Upper lobe of left lung (tissue), 6 donors: ENCODE data around the gene FAM204A. TPM values are rescaled to one million over a fixed set of nuclear protein-coding genes. Genes with fewer than 3 reads are reported as not detected.

Experiments
- ATAC-seq, 2 donors: fragments of 200-7000 bp; cut with Tn5 transposase; one replicate each; pipeline ENCODE4 v1.9.1; 2022; ENCODE audit warnings: mild to moderate bottlenecking in 2 of 2, moderate library complexity in 2 of 2; ENCODE audit not compliant: low FRiP score in 2 of 2
- DNase-seq, 2 donors: peaks; one replicate each; pipeline ENCODE4 v3.0.0-alpha.2; 2019 to 2020
- H3K27ac ChIP-seq, 4 donors: fragments of 200-600 bp; sonication (generic); one replicate each; pipeline ENCODE4 v1.5.1; 2016 to 2019
- H3K27me3 ChIP-seq, 4 donors: fragments of 200-600 bp; sonication (generic); one replicate each; pipeline ENCODE4 v1.5.1; 2017 to 2019
- H3K36me3 ChIP-seq, 4 donors: fragments of 200-600 bp; sonication (generic); one replicate each; pipeline ENCODE4 v1.5.1; 2016 to 2019
- H3K4me1 ChIP-seq, 4 donors: fragments of 200-600 bp; sonication (generic); one replicate each; pipeline ENCODE4 v1.5.1; 2018 to 2019
- H3K4me3 ChIP-seq, 4 donors: fragments of 200-600 bp; sonication (generic); one replicate each; pipeline ENCODE4 v1.5.1; 2017 to 2019; ENCODE audit warnings: mild to moderate bottlenecking in 2 of 4, moderate library complexity in 1 of 4
- H3K9me3 ChIP-seq, 4 donors: fragments of 200-600 bp; sonication (generic); one replicate each; pipeline ENCODE4 v1.5.1; 2018 to 2019
- CTCF ChIP-seq, 6 experiments: fragments of 450-650 bp in 4 of 6; fragments of 200-600 bp in 2 of 6; sonication (generic) in 2 of 6; IDR thresholded peaks; one replicate each; pipeline ENCODE4 v1.5.1; 2016 to 2019; ENCODE audit warnings: antibody characterized with exemption in 6 of 6
- EP300 ChIP-seq, 4 donors: sonication (generic); formaldehyde crosslinking; IDR thresholded peaks; one replicate each; pipeline ENCODE4 v1.5.1; 2017; ENCODE audit warnings: antibody characterized with exemption in 4 of 4, control low read depth in 2 of 4
- POLR2A ChIP-seq, 4 donors: fragments of 450-650 bp; IDR thresholded peaks; one replicate each; pipeline ENCODE4 v1.5.1; 2016 to 2017; ENCODE audit warnings: antibody characterized with exemption in 4 of 4, mild to moderate bottlenecking in 2 of 4
- POLR2AphosphoS5 ChIP-seq, 2 donors: sonication (generic); formaldehyde crosslinking; IDR thresholded peaks; one replicate each; pipeline ENCODE4 v1.5.1; 2017; ENCODE audit warnings: antibody characterized with exemption in 2 of 2
- WGBS, 2 donors: methylation state at CpG; one replicate each; pipeline ENCODE4 v1.1.5; 2017 to 2018; 5-methylcytosine and 5-hydroxymethylcytosine counted together
- total RNA-seq, 6 donors: library from RNA; depleted of rRNA in 4 of 6; stranded (reverse); fragments of >200 nt in 4 of 6; gene quantifications; one replicate each; pipeline versions ENCODE4 v1.1.0 to v1.2.1, GENCODE V29; 2016 to 2021
- donor health status: DM: no; HTN: no; CAD: no; lungs with moderate emphysema.
- donor health status: DM: no; HTN: yes; CAD: no; lungs with severe emphysema.

The FAM204A gene
- total RNA-seq, 6 donors from 2014 or later, result 22.0 to 63.6 (median 44.0) TPM

DNA sequence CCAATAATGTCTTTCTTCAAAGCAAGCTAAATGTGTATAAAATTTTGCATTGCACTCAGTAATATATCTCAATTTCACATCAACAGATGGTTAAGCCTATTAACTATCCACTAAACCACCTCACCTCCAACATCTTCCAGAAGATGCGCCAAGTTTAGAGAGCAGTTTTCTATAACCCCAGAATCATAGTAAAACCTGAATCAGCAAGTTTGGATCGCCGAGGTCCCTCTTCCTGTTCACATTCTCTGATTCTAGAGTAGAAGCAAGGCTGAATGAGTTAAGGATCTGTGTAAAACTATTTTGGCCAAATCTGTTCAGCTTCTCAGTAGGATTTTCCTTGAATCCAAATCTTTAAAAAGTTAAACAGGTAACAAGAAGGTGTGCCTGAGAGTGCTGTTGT is 1.4 kb upstream of the FAM204A start:
- DNase-seq (no peak), ATAC-seq (no peak)
- Histone ChIP-seq H3K9me3 (no peaks in the 10 kb centered on the region), H3K4me3 (no peak overlapping the region), H3K36me3 (no peaks in the 10 kb centered on the region), H3K4me1 (peaks cover 16 to 26% (median 22%) of the 10 kb centered on the region in 4 donors), H3K27ac (no peak overlapping the region), H3K27me3 (no peaks in the 10 kb centered on the region)
- no peak for TF ChIP-seq EP300 (IDR thresholded peaks at IDR 0.05)
- WGBS, 2 donors, result 85 to 88% methylated on average over 3 of the region's 3 CpGs

DNA sequence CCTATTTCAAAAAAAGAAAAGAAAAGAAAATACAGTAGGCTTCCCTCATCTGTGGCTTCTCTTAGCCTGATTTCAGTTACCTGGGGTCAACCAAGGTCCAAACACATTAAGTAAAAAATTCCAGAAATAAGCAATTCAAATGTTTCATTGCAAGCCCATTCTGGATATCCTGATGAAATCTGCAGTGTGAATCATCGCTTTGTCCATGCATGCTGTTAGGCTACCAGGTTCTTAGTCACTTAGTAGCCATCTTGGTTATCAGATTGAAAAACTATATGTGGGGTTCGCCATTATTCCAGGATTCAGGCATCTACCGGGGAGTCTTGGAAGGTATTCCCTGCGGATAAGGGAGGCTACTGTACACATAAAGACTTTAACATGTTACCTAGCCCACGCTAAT is 991 bp upstream of the FAM204A start:
- DNase-seq (no peak), ATAC-seq (no peak)
- Histone ChIP-seq H3K9me3 (no peaks in the 10 kb centered on the region), H3K4me1 (peaks cover 16 to 26% (median 22%) of the 10 kb centered on the region in 4 donors), H3K4me3 (no peak overlapping the region), H3K36me3 (no peaks in the 10 kb centered on the region), H3K27me3 (no peaks in the 10 kb centered on the region), H3K27ac (no peak overlapping the region)
- TF ChIP-seq CTCF (IDR thresholded peaks at IDR 0.05) (no peak), EP300 (IDR thresholded peaks at IDR 0.05) (no peak), POLR2A (IDR thresholded peaks at IDR 0.05) (no peak), POLR2AphosphoS5 (IDR thresholded peaks at IDR 0.05) (no peak)
- WGBS, 2 donors, result 98% methylated on average over 5 of the region's 5 CpGs

- no peak for DNase-seq
- H3K9me3 ChIP-seq, result no peaks in the 10 kb centered on the region
- WGBS, 2 donors, result 49 to 51% methylated on average over 7 of the region's 7 CpGs
Observed at GRCh38 chr10:118342638-118343020, 505 bp upstream of the FAM204A start.

GRCh38 chr10:118340486-118340885 is 1.6 kb downstream of the FAM204A start:
- peak in 1 of 2 donors; percentile 18 for ATAC-seq

More at GRCh38 chr10:118342638-118343020, 505 bp upstream of the FAM204A start:
- Histone ChIP-seq H3K27me3 (no peaks in the 10 kb centered on the region), H3K36me3 (no peaks in the 10 kb centered on the region), H3K4me1 (peaks cover 16 to 26% (median 22%) of the 10 kb centered on the region in 4 donors), H3K4me3 (peak overlapping the region in 3 of 4 donors; percentile 80 to 99 (median 86)), H3K27ac (peak overlapping the region in 3 of 4 donors; percentile 82 to 85 (median 84))
- no peak for ATAC-seq
- TF ChIP-seq EP300 (IDR thresholded peaks at IDR 0.05) (no peak), POLR2A (IDR thresholded peaks at IDR 0.05) (no peak), POLR2AphosphoS5 (IDR thresholded peaks at IDR 0.05) (no peak), CTCF (IDR thresholded peaks at IDR 0.05) (no peak)

GRCh38 chr10:118339111-118339510 is 3.0 kb downstream of the FAM204A start:
- no peak for TF ChIP-seq CTCF (IDR thresholded peaks at IDR 0.05)
- no peak for TF ChIP-seq POLR2AphosphoS5 (IDR thresholded peaks at IDR 0.05)
- no peak for TF ChIP-seq POLR2A (IDR thresholded peaks at IDR 0.05)
- no peak for TF ChIP-seq EP300 (IDR thresholded peaks at IDR 0.05)
- DNase-seq, result no peak
- no peaks in the 10 kb centered on the region for H3K27me3 ChIP-seq
- 73 to 79% methylated on average over 3 of the region's 3 CpGs for WGBS, 2 donors
- peaks cover 9 to 23% (median 18%) of the 10 kb centered on the region in 4 donors for H3K36me3 ChIP-seq
- no peak overlapping the region for H3K27ac ChIP-seq
- no peaks in the 10 kb centered on the region for H3K9me3 ChIP-seq
- ATAC-seq, result no peak
- no peak overlapping the region for H3K4me3 ChIP-seq
- peaks cover 16 to 26% (median 23%) of the 10 kb centered on the region in 4 donors for H3K4me1 ChIP-seq

More at GRCh38 chr10:118340486-118340885, 1.6 kb downstream of the FAM204A start:
- 86 to 93% methylated on average over 2 of the region's 2 CpGs for WGBS, 2 donors
- peak overlapping the region in 1 of 4 donors; percentile 4 for H3K4me3 ChIP-seq
- H3K27me3 ChIP-seq, result no peaks in the 10 kb centered on the region
- peaks cover 16 to 26% (median 22%) of the 10 kb centered on the region in 4 donors for H3K4me1 ChIP-seq
- H3K27ac ChIP-seq, result no peak overlapping the region
- TF ChIP-seq CTCF (IDR thresholded peaks at IDR 0.05) (no peak), EP300 (IDR thresholded peaks at IDR 0.05) (no peak), POLR2A (IDR thresholded peaks at IDR 0.05) (no peak), POLR2AphosphoS5 (IDR thresholded peaks at IDR 0.05) (no peak)
- no peak for DNase-seq
- no peaks in the 10 kb centered on the region for H3K9me3 ChIP-seq
- H3K36me3 ChIP-seq, result peaks cover 0 to 9% (median 7%) of the 10 kb centered on the region in 4 donors
